ENCODE data around the gene CNKSR3.
A peak's percentile ranks its signal among the peaks of the same experiment; 100 is the strongest.

Gene CNKSR3

DNA sequence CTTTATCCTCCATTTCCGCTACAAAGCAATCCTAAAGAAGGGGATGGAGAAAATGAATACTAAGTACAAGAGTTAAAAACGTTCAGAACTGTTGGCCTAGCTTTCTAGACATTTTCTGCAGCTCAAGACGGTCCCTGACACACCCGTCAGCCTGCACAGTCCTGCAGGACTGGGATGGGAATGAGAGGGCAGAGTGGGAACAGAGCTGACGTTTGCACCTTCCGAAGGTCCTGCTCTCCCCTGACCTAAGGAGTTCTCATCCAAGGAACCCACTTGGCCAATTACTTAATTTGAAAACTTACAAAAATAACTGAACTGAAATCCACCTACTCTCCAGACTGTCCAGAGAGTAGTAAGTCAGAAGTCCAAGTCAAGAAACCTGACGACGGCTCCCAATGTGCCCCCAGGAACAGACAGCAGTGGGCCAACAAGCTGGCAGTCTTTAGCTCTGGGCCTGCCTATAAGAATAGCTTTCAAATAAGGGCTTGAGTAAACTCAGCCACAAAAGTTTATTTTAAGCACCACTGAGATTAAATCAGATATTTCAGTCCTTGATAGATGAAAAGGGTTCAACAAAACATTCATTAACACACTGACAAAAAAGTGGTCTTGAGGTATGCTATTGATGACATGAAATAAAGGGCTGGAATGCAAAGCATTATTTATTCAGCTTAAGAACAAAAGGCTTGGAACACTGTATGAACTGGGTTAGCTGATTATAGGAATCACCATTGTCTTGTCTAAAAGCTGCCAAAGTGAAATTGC, 76.8 kb downstream of the CNKSR3 start:
- Histone ChIP-seq H3K36me3 (peaks cover 0 to 40% (median 14%) of the 10 kb centered on the region in 11 experiments; a peak in 15 of 22 replicates), H3K27ac (peak overlapping the region in 9 of 11 experiments; percentile 0 to 74 (median 49); a peak in 14 of 22 replicates), H3K4me2 (peak overlapping the region in 8 of 11 experiments; percentile 20 to 74 (median 52); a peak in 17 of 22 replicates), H3K4me1 (peaks cover 9 to 25% (median 20%) of the 10 kb centered on the region in 10 experiments; a peak in 19 of 20 replicates), H4K20me1 (no peaks in the 10 kb centered on the region), H3K4me3 (no peak overlapping the region), H3K9me3 (replicated peaks in 1 of 11) (peaks cover 0 to 9% (median 7%) of the 10 kb centered on the region in 11 experiments; a peak in 12 of 22 replicates), H3K9ac (0 out of 22 replicates have a peak overlapping the region, but pooled peaks of 1 of the 11 experiments have one; percentile 1), H3K27me3 (no peaks in the 10 kb centered on the region)
- no peak for TF ChIP-seq Cebpa-rat (IDR thresholded peaks at IDR 0.05)

DNA sequence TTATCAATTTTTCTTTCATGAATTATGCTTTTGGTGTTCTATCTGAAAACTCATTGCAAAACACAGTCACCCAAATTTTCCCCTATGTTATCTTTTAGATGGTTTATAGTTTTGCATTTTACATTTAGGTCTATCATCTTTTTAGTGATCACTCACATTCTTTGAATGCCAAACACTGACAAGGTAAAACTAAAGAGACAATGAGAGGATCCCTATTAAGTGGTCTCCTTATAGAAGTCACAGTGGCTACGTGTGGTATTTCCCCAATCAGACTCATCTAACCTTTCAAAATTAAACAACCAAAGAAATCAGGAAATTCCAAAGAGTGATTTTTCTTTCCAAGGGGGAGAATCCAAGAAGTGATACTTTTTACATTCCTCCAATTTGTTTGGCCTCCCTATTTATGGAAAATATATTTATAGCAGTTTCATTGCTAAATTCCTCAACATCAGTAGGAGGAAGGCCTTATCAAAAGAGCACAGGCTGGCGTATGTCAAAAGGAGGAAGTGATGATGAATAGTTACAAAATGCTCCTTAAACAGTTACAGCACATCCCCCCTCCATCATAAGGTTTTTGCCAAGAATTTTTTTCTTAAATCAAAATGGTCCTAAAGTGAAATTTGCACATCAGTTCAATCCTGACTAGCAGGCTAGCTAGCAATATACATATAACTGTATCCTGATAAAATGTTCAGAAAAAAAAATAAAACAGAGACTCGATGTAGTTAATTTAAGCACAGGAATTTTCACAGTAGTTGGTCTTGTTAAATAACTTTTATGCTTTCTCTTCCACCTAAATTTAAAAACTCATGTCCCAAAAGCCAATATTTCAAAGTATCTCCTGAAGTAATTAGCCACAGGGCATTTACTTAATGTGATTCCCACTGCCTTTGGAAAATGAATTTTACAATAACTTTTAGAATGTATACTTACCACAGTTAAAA, 77.7 kb downstream of the CNKSR3 start:
- Histone ChIP-seq H3K4me3 (no peak overlapping the region), H3K4me1 (peaks cover 9 to 25% (median 20%) of the 10 kb centered on the region in 10 experiments; a peak in 19 of 20 replicates), H3K9ac (peak overlapping the region in 2 of 11 experiments; percentile 1 to 19; a peak in 2 of 22 replicates), H3K4me2 (peak overlapping the region; percentile 7 to 74 (median 44); a peak in 17 of 22 replicates), H3K9me3 (replicated peaks in 1 of 11) (peaks cover 0 to 9% (median 7%) of the 10 kb centered on the region in 11 experiments; a peak in 12 of 22 replicates), H3K27me3 (no peaks in the 10 kb centered on the region), H3K36me3 (peaks cover 0 to 40% (median 18%) of the 10 kb centered on the region in 11 experiments; a peak in 15 of 22 replicates), H3K27ac (peak overlapping the region in 10 of 11 experiments; percentile 11 to 74 (median 49); a peak in 16 of 22 replicates), H4K20me1 (no peaks in the 10 kb centered on the region)
- peak in 1 of 11 experiments; percentile 44; a peak in 2 of 22 replicates for TF ChIP-seq Cebpa-rat (IDR thresholded peaks at IDR 0.05)

- Histone ChIP-seq H3K9me3 (replicated peaks in 1 of 11) (peaks cover 0 to 9% (median 7%) of the 10 kb centered on the region in 11 experiments; a peak in 12 of 22 replicates), H3K4me2 (no peak overlapping the region), H3K36me3 (peaks cover 0 to 33% (median 18%) of the 10 kb centered on the region in 11 experiments; a peak in 14 of 22 replicates), H3K4me3 (no peak overlapping the region), H3K4me1 (peaks cover 9 to 23% (median 20%) of the 10 kb centered on the region in 10 experiments; a peak in 19 of 20 replicates), H3K9ac (no peak overlapping the region), H4K20me1 (no peaks in the 10 kb centered on the region), H3K27ac (no peak overlapping the region), H3K27me3 (no peaks in the 10 kb centered on the region)
- no peak for TF ChIP-seq Cebpa-rat (IDR thresholded peaks at IDR 0.05)
Measured at GRCh38 chr6:154430481-154430919, 80.0 kb downstream of the CNKSR3 start.

DNA sequence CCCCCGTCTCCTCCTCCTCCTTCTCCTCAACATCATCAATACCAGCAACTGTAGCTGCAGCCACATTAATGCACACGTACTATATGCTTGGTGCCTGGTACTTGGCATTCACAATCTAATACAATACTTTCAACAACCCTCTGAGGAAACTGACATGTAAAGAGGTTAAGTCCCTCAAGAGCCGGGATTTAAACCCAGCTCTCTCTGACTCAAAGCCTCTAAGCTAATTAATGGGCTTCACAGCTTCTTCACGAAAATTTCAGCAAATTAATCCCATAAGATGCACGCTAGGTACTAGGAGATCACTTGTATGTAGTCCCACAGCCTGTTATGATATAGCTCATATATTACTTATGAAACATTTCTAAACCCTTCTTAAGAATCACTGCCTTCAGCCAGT, 80.8 kb downstream of the CNKSR3 start:
- H3K4me2 ChIP-seq = no peak overlapping the region
- H3K9me3 ChIP-seq (replicated peaks in 1 of 11) = peaks cover 0 to 9% (median 7%) of the 10 kb centered on the region in 11 experiments; a peak in 12 of 22 replicates
- no peaks in the 10 kb centered on the region for H4K20me1 ChIP-seq
- peaks cover 0 to 39% (median 18%) of the 10 kb centered on the region in 11 experiments; a peak in 13 of 22 replicates for H3K36me3 ChIP-seq
- H3K4me3 ChIP-seq = no peak overlapping the region
- no peaks in the 10 kb centered on the region for H3K27me3 ChIP-seq
- no peak overlapping the region for H3K9ac ChIP-seq
- H3K27ac ChIP-seq = no peak overlapping the region
- no peak for TF ChIP-seq Cebpa-rat (IDR thresholded peaks at IDR 0.05)
- H3K4me1 ChIP-seq = peaks cover 9 to 23% (median 20%) of the 10 kb centered on the region in 10 experiments; a peak in 19 of 20 replicates

DNA sequence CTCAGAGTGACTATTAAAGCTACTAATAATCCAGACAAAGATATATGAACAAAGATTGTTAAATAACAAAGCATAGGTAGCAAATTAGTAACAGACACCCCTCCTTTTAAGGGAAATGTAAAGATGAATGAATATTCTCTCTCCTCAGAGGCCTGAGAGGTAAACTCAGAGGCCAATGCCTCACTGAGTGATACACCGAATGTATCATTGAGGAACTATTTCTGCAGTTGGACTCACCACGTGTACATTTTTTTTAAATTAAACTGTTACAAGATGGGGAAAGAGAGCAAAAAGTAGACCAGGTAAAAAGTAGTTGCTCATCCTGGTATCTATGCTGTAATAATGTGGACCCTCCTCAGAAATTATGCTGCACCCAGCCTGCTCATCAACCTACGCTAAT, 81.6 kb downstream of the CNKSR3 start:
- no peak for TF ChIP-seq Cebpa-rat (IDR thresholded peaks at IDR 0.05)

GRCh38 chr6:154427446-154427845, 83.0 kb downstream of the CNKSR3 start:
- Histone ChIP-seq H3K27me3 (no peaks in the 10 kb centered on the region), H3K36me3 (peaks cover 0 to 43% (median 19%) of the 10 kb centered on the region in 11 experiments; a peak in 16 of 22 replicates), H3K4me1 (peaks cover 0 to 6% (median 3%) of the 10 kb centered on the region in 10 experiments; a peak in 13 of 20 replicates), H4K20me1 (no peaks in the 10 kb centered on the region), H3K27ac (no peak overlapping the region), H3K9me3 (replicated peaks in 1 of 11) (peaks cover 0 to 9% (median 7%) of the 10 kb centered on the region in 11 experiments; a peak in 12 of 22 replicates), H3K4me2 (no peak overlapping the region), H3K4me3 (no peak overlapping the region), H3K9ac (no peak overlapping the region)
- TF ChIP-seq Cebpa-rat (IDR thresholded peaks at IDR 0.05) = no peak

More for the DNA sequence above, 81.6 kb downstream of the CNKSR3 start:
- Histone ChIP-seq H4K20me1 (no peaks in the 10 kb centered on the region), H3K4me3 (no peak overlapping the region), H3K4me2 (no peak overlapping the region), H3K4me1 (peaks cover 9 to 21% (median 18%) of the 10 kb centered on the region in 10 experiments; a peak in 19 of 20 replicates), H3K36me3 (peaks cover 0 to 39% (median 18%) of the 10 kb centered on the region in 11 experiments; a peak in 13 of 22 replicates), H3K9ac (no peak overlapping the region), H3K27ac (no peak overlapping the region), H3K27me3 (no peaks in the 10 kb centered on the region), H3K9me3 (replicated peaks in 1 of 11) (peaks cover 0 to 9% (median 7%) of the 10 kb centered on the region in 11 experiments; a peak in 12 of 22 replicates)

GRCh38 chr6:154426997-154427396, 83.5 kb downstream of the CNKSR3 start:
- peaks cover 0 to 44% (median 19%) of the 10 kb centered on the region in 11 experiments; a peak in 16 of 22 replicates for H3K36me3 ChIP-seq
- H3K9ac ChIP-seq = no peak overlapping the region
- H3K4me2 ChIP-seq = no peak overlapping the region
- peaks cover 0 to 2% (median 0%) of the 10 kb centered on the region in 10 experiments; a peak in 2 of 20 replicates for H3K4me1 ChIP-seq
- no peaks in the 10 kb centered on the region for H3K27me3 ChIP-seq
- H3K27ac ChIP-seq = no peak overlapping the region
- H3K9me3 ChIP-seq (replicated peaks in 1 of 11) = peaks cover 0 to 6% (median 5%) of the 10 kb centered on the region in 11 experiments; a peak in 12 of 22 replicates
- H4K20me1 ChIP-seq = no peaks in the 10 kb centered on the region
- TF ChIP-seq Cebpa-rat (IDR thresholded peaks at IDR 0.05) = no peak
- H3K4me3 ChIP-seq = no peak overlapping the region

DNA sequence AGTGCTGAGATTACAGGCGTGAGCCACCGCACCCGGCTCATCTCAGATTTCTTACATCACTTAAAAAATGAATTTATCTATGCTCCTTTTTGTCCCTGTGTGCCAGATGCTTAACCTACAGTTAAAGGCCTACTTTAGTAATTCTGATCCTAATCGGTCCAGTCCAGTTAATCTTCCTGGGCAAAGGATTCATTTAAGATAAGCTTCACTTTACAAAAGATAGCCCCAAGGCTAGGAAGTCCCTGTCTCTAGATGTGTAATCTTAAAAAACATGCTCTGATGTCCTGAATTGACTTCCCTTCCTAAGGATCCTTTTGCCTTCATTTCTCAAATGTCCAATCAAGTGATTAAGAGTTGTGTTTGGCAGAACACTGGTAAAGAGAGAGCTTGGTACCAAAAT, 85.5 kb downstream of the CNKSR3 start:
- no peak for TF ChIP-seq Cebpa-rat (IDR thresholded peaks at IDR 0.05)
- Histone ChIP-seq H3K27ac (no peak overlapping the region), H3K36me3 (peaks cover 0 to 57% (median 30%) of the 10 kb centered on the region in 11 experiments; a peak in 17 of 22 replicates), H3K27me3 (no peaks in the 10 kb centered on the region), H3K4me3 (no peak overlapping the region), H3K4me2 (no peak overlapping the region), H3K9ac (no peak overlapping the region), H3K4me1 (no peaks in the 10 kb centered on the region), H4K20me1 (no peaks in the 10 kb centered on the region), H3K9me3 (replicated peaks in 1 of 11) (peaks cover 0 to 10% (median under 1%) of the 10 kb centered on the region in 11 experiments; a peak in 1 of 22 replicates)
